Measurements from ENCODE around the gene CAMKK2. TPM values are rescaled to one million over a fixed set of nuclear protein-coding genes. Genes with fewer than 3 reads are reported as not detected.
"Not testable (repeated sequence)": the region's sequence is repeated elsewhere in the genome, so short reads cannot be mapped to it uniquely, and the experiment has no call there.

CAMKK2 gene
- total RNA-seq, 1 experiment from 2014 or later, result 34.0 TPM

DNA sequence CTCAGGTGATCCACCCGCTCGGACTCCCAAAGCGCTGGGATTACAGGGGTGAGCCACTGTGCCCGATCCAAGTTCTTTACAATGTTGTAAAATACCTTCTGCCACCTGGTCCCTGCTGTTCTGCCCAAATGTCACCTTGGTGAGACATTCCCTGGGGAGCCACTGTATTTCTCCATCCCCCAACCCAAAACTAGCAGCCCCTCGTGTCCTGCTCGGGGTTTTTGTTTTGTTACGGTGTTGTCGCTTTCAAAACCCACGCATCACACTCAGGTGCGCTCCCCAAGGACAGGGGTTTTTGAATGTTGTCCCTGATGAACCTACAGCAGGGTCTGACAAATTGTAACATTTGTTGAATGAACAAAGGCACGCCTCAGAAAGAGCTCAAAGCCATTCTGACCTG, 37.4 kb downstream of the CAMKK2 start:
- BruUV-seq (replicated peaks), result no TSS peak
- CTCF ChIA-PET, result no interaction called here

GRCh38 chr12:121257704-121258449, 38.6 kb downstream of the CAMKK2 start:
- peaks cover 45% of the 10 kb centered on the region for H3K36me3 Mint-ChIP-seq (ENCODE audit: insufficient read depth, unreplicated experiment)
- H3K27ac Mint-ChIP-seq (ENCODE audit: unreplicated experiment); intact Hi-C loops (cut with micrococcal nuclease; ENCODE audit: unreplicated experiment); H3K9me3 Mint-ChIP-seq (ENCODE audit: low read depth, unreplicated experiment); DNase-seq; H3K4me3 Mint-ChIP-seq (ENCODE audit: low read depth, unreplicated experiment); H3K4me1 Mint-ChIP-seq (ENCODE audit: low read depth, unreplicated experiment); H3K27me3 Mint-ChIP-seq (ENCODE audit: unreplicated experiment); BruUV-seq (replicated peaks): not testable (repeated sequence)
- CTCF ChIA-PET, result interaction anchor here (0.6 kb wide), 1 partner anchor 760 kb away, joined by 3 read pairs; no protein-coding TSS in a partner anchor

More for the DNA sequence above, 37.4 kb downstream of the CAMKK2 start:
- H3K27me3 Mint-ChIP-seq (ENCODE audit: unreplicated experiment), result no peaks in the 10 kb centered on the region
- peaks cover 34% of the 10 kb centered on the region for H3K36me3 Mint-ChIP-seq (ENCODE audit: insufficient read depth, unreplicated experiment)
- DNase-seq, result no peak
- no peak overlapping the region for H3K4me3 Mint-ChIP-seq (ENCODE audit: low read depth, unreplicated experiment)
- H3K4me1 Mint-ChIP-seq (ENCODE audit: low read depth, unreplicated experiment), result no peaks in the 10 kb centered on the region
- H3K9me3 Mint-ChIP-seq (ENCODE audit: low read depth, unreplicated experiment), result no peaks in the 10 kb centered on the region
- TF ChIP-seq, protein P1, sequence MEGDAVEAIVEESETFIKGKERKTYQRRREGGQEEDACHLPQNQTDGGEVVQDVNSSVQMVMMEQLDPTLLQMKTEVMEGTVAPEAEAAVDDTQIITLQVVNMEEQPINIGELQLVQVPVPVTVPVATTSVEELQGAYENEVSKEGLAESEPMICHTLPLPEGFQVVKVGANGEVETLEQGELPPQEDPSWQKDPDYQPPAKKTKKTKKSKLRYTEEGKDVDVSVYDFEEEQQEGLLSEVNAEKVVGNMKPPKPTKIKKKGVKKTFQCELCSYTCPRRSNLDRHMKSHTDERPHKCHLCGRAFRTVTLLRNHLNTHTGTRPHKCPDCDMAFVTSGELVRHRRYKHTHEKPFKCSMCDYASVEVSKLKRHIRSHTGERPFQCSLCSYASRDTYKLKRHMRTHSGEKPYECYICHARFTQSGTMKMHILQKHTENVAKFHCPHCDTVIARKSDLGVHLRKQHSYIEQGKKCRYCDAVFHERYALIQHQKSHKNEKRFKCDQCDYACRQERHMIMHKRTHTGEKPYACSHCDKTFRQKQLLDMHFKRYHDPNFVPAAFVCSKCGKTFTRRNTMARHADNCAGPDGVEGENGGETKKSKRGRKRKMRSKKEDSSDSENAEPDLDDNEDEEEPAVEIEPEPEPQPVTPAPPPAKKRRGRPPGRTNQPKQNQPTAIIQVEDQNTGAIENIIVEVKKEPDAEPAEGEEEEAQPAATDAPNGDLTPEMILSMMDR (IDR thresholded peaks at IDR 0.05; ENCODE audit: unreplicated experiment), result no peak
- intact Hi-C loops (cut with micrococcal nuclease; ENCODE audit: unreplicated experiment), result no loop called here
- H3K27ac Mint-ChIP-seq (ENCODE audit: unreplicated experiment), result no peak overlapping the region

- Mint-ChIP-seq H3K4me1 (ENCODE audit: low read depth, unreplicated experiment) (no peaks in the 10 kb centered on the region), H3K4me3 (ENCODE audit: low read depth, unreplicated experiment) (no peak overlapping the region), H3K9me3 (ENCODE audit: low read depth, unreplicated experiment) (no peaks in the 10 kb centered on the region), H3K27me3 (ENCODE audit: unreplicated experiment) (no peaks in the 10 kb centered on the region), H3K36me3 (ENCODE audit: insufficient read depth, unreplicated experiment) (peaks cover 56% of the 10 kb centered on the region), H3K27ac (ENCODE audit: unreplicated experiment) (no peak overlapping the region)
- intact Hi-C loops (cut with micrococcal nuclease; ENCODE audit: unreplicated experiment), result no loop called here
- no TSS peak for BruUV-seq (replicated peaks)
- CTCF ChIA-PET, result no interaction called here
- DNase-seq, result no peak
- TF ChIP-seq, protein P1 (IDR thresholded peaks at IDR 0.05; ENCODE audit: unreplicated experiment), result no peak
These were observed 41.1 kb downstream of the CAMKK2 start for GRCh38 chr12:121255433-121255832.

DNA sequence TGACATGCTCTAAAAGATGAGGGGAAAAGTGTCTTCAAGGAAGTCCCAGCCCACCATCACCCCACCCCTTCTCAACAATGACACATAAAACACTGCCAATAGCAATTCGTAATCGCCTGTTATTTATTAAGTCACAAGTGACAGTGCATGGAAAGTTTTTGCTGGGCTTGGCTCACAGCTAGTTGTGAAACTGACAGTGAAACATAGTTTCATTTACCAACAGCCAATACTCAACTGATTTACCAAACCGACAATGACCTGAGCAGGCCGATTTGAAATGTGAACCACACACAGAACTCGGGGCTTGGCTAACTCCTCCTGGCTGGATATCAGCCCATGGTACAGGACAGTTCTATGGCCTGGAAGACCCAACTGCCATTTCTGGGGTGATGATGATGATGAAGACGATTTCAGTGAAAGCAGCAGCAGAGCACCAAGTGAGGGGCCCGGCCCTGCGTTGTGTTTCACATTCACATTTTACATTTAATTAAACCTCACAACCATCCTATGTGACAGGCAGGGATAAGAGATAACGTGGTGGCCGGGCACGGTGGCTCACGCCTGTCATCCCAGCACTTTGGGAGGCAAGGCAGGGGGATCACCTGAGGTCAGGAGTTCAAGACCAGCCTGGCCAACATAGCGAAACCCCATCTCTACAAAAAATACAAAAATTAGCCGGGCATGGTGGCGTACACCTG, 42.7 kb downstream of the CAMKK2 start:
- H3K4me1 Mint-ChIP-seq (ENCODE audit: low read depth, unreplicated experiment), result no peaks in the 10 kb centered on the region
- no peak overlapping the region for H3K27ac Mint-ChIP-seq (ENCODE audit: unreplicated experiment)
- no peaks in the 10 kb centered on the region for H3K9me3 Mint-ChIP-seq (ENCODE audit: low read depth, unreplicated experiment)
- CTCF ChIA-PET, result no interaction called here
- TF ChIP-seq, protein P1 (IDR thresholded peaks at IDR 0.05; ENCODE audit: unreplicated experiment), result no peak
- H3K27me3 Mint-ChIP-seq (ENCODE audit: unreplicated experiment), result no peaks in the 10 kb centered on the region
- intact Hi-C loops (cut with micrococcal nuclease; ENCODE audit: unreplicated experiment), result no loop called here
- BruUV-seq (replicated peaks), result no TSS peak
- H3K4me3 Mint-ChIP-seq (ENCODE audit: low read depth, unreplicated experiment), result no peak overlapping the region
- DNase-seq, result no peak
- H3K36me3 Mint-ChIP-seq (ENCODE audit: insufficient read depth, unreplicated experiment), result peaks cover 54% of the 10 kb centered on the region
